Posterior vena cava (tissue), 2 donors: ENCODE results near the gene SHB. TPM values are rescaled to one million over a fixed set of nuclear protein-coding genes. Genes with fewer than 3 reads are reported as not detected.
A peak's percentile ranks its signal among the peaks of the same experiment; 100 is the strongest.

Experiments
- DNase-seq: peaks from one replicate; pipeline ENCODE4 v3.0.0-alpha.2; 2020; ENCODE audit warnings: low spot score
- intact Hi-C, 2 donors: fragments of 100-400 bp; cut with DNase I; formaldehyde crosslinking; loops; one replicate each; pipeline versions ENCODE4 v1.14.1 to v1.14.2; 2022 to 2023
- total RNA-seq, 2 donors: library from RNA; stranded (reverse); fragmentation: NEBNext Ultra II Directional; extraction: Animal tissue kit (Norgen Biotek cat#: 25700); gene quantifications; one replicate each; pipeline ENCODE4 v1.2.1, GENCODE V29; 2021
- donor health status: DM: yes; HTN: yes; CAD: no.
- donor health status: DM: yes; HTN: yes; CAD: no.

The SHB gene
- total RNA-seq, 2 donors from 2014 or later = 18.7 to 23.0 TPM

DNA sequence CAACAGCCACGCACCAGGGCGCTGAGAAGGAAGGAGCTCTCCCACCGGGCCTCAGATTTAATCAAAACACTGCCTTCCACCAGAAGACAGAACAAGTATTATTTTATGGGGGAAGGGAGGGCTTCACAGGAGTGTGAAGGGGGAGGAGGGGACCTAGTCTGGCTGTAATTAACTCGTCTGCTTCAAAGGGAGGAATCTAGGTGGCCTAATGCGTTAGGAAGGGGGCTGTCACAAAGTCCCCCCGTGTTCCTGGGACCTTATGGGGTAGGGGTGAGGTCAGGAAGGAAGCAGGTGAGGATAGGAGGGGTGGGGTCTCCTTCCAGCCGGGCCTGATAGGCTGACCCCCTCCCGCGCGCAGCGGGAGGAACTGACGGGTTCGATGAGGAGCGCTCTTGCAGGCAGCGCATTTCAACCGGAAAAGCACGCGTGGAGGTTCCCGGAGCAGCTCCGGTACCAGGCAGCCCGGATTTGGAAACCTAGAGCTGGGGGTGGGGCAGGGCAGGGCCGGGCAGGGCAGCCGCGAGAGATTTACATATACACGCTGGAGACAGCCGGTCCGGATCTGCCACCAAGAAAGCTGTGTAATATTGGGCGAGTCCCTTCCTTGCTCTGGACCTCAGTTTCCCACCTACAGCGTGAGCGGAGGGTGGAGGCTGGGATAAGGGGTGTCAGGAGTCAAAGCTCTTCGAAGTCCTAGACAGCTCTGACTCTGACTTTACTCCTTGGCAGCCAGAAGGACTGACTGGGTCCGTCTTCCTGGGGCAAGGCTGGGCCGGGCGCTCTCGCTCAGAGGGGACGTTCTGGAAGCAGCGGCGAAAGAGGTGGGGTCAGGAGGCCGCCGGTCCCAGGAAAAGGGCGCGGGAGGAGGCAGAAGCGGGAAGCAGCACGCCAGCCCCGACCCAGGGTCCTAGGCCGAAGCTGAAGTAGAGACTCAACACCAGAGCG, 1.8 kb downstream of the SHB start:
- intact Hi-C loops = loop anchor here (5.0 to 10.0 kb wide), 4 partner anchors 45 to 150 kb away; no protein-coding TSS in a partner anchor
- peak; percentile 89 for DNase-seq

GRCh38 chr9:38066197-38066913, 2.7 kb downstream of the SHB start:
- no peak for DNase-seq
- intact Hi-C loops = loop anchor here (5.0 to 10.0 kb wide), 4 partner anchors 44 to 149 kb away; no protein-coding TSS in a partner anchor

GRCh38 chr9:38065369-38066075, 3.5 kb downstream of the SHB start:
- no peak for DNase-seq
- intact Hi-C loops = loop anchor here (5.0 to 10.0 kb wide), 4 partner anchors 43 to 148 kb away; no protein-coding TSS in a partner anchor

- intact Hi-C loops = loop anchor here (5.0 to 10.0 kb wide), 4 partner anchors 43 to 148 kb away; no protein-coding TSS in a partner anchor
- DNase-seq = no peak
Observed at GRCh38 chr9:38064842-38065368, 4.1 kb downstream of the SHB start.

DNA sequence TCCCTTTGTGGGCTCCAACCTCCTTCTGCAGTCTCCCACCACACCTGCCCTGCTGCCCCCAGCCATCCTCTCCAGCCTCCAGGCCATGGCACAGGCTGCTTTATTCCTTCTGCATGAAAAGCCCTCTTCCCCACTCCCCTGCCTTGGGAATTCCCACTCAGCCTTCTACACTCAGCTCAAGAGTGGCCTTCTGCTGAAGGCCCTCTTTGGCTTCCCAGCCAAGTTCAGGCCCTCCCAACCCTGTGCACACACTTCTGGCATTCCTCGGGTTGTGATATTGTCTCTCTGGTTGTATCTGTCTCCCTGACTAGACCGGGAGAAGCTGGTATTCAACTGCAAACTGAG, 5.7 kb downstream of the SHB start:
- DNase-seq = no peak
- intact Hi-C loops = loop anchor here (10.0 kb wide), 2 partner anchors 99 to 119 kb away; no protein-coding TSS in a partner anchor

- intact Hi-C loops = loop anchor here (10.0 kb wide), 2 partner anchors 98 to 118 kb away; no protein-coding TSS in a partner anchor
Observed at GRCh38 chr9:38062498-38063362, 6.3 kb downstream of the SHB start.

GRCh38 chr9:38062106-38062497, 6.9 kb downstream of the SHB start:
- intact Hi-C loops = loop anchor here (10.0 kb wide), 2 partner anchors 97 to 117 kb away; no protein-coding TSS in a partner anchor
- no peak for DNase-seq

More at GRCh38 chr9:38062498-38063362, 6.3 kb downstream of the SHB start:
- DNase-seq = no peak

GRCh38 chr9:38061326-38061977, 7.6 kb downstream of the SHB start:
- intact Hi-C loops = loop anchor here (10.0 kb wide), 2 partner anchors 97 to 117 kb away; no protein-coding TSS in a partner anchor
- DNase-seq = no peak

GRCh38 chr9:38060681-38061080, 8.3 kb downstream of the SHB start:
- intact Hi-C loops = loop anchor here (10.0 kb wide), 2 partner anchors 96 to 116 kb away; no protein-coding TSS in a partner anchor
- no peak for DNase-seq

GRCh38 chr9:38059233-38059936, 9.6 kb downstream of the SHB start:
- no peak for DNase-seq
- intact Hi-C loops = no loop called here

GRCh38 chr9:38058452-38059232, 10.4 kb downstream of the SHB start:
- intact Hi-C loops = no loop called here
- DNase-seq = no peak

GRCh38 chr9:38057416-38058195, 11.4 kb downstream of the SHB start:
- intact Hi-C loops = no loop called here
- DNase-seq = no peak

DNA sequence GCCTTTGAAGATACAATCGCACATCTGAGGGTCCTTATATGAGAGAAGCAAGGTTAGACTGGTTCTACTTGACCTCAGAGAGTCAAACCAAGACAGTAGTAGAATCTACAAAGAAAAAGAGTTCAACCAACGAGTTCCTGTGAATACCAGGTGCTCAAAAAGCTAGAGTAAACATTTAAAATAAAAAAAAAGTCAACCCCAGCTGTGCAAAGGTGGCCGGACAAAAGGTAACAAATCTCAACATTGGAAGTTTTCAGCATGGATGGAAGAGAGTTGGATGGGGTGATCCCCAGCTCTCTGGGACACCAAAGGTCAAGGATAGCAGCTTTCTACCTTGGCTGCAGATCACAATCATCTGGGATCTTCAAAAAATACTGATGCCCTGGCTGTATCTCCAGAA, 14.4 kb downstream of the SHB start:
- intact Hi-C loops = no loop called here
- no peak for DNase-seq

- DNase-seq = no peak
- intact Hi-C loops = no loop called here
Observed at GRCh38 chr9:38053697-38054461, 15.1 kb downstream of the SHB start.
